Fibroblast of the aortic adventitia (primary cell): Measurements from ENCODE around the gene MYO1B. TPM values are rescaled to one million over a fixed set of nuclear protein-coding genes. Genes with fewer than 3 reads are reported as not detected.
A peak's percentile ranks its signal among the peaks of the same experiment; 100 is the strongest.

Source experiments
- DNase-seq: peaks from one replicate; pipeline ENCODE4 v3.0.0-alpha.2; 2010; ENCODE audit warnings: low read depth
- H3K4me3 ChIP-seq: 2 replicates; pipeline ENCODE4 v1.5.1; 2011; ENCODE audit warnings: low read depth, mild to moderate bottlenecking, control low read depth, low read length, moderate library complexity
- total RNA-seq: library from RNA; depleted of rRNA; stranded (reverse); fragments of >200 nt; gene quantifications from 2 replicates; pipeline ENCODE4 v1.2.3, GENCODE V29; 2012; ENCODE audit warnings: low replicate concordance
- TF ChIP-seq, protein P1 (sequence below): IDR thresholded peaks from 2 replicates; pipeline ENCODE4 v1.5.1; 2011; ENCODE audit warnings: mild to moderate bottlenecking, low read length, control low read depth, inconsistent platforms; ENCODE audit not compliant: insufficient read depth

Gene MYO1B
- total RNA-seq, 1 donor = 103 TPM

DNA sequence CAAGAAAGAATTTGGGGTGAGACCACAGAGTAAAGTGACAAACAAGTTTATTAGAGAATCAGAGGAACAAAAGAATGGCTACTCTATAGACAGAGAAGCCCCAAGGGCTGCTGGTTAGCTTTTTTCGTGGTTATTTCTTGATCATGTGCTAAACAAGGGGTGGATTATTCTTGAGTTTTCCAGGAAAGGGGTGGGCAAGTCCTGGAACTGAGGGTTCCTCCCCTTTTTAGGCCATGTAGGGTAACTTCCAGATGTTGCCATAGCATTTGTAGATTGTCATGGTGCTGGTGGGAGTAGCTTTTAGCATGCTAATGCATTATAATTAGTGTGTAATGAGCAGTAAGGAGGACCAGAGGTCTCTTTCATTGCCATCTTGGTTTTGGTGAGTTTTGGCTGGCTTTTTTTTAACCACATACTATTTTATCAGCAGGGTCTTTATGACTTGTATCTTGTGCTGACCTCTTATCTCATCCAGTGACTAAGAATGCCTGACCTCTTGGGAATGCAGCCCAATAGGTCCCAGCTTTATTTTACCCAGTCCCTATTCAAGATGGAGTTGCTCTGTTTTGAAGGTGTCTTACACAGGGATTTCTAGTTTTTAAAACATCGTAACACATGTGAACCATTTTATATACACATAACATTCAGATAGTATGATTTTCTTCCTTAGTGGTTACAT is 77.8 kb downstream of the MYO1B start:
- DNase-seq = no peak
- no peak overlapping the region for H3K4me3 ChIP-seq
- TF ChIP-seq, protein P1, sequence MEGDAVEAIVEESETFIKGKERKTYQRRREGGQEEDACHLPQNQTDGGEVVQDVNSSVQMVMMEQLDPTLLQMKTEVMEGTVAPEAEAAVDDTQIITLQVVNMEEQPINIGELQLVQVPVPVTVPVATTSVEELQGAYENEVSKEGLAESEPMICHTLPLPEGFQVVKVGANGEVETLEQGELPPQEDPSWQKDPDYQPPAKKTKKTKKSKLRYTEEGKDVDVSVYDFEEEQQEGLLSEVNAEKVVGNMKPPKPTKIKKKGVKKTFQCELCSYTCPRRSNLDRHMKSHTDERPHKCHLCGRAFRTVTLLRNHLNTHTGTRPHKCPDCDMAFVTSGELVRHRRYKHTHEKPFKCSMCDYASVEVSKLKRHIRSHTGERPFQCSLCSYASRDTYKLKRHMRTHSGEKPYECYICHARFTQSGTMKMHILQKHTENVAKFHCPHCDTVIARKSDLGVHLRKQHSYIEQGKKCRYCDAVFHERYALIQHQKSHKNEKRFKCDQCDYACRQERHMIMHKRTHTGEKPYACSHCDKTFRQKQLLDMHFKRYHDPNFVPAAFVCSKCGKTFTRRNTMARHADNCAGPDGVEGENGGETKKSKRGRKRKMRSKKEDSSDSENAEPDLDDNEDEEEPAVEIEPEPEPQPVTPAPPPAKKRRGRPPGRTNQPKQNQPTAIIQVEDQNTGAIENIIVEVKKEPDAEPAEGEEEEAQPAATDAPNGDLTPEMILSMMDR = no peak

DNA sequence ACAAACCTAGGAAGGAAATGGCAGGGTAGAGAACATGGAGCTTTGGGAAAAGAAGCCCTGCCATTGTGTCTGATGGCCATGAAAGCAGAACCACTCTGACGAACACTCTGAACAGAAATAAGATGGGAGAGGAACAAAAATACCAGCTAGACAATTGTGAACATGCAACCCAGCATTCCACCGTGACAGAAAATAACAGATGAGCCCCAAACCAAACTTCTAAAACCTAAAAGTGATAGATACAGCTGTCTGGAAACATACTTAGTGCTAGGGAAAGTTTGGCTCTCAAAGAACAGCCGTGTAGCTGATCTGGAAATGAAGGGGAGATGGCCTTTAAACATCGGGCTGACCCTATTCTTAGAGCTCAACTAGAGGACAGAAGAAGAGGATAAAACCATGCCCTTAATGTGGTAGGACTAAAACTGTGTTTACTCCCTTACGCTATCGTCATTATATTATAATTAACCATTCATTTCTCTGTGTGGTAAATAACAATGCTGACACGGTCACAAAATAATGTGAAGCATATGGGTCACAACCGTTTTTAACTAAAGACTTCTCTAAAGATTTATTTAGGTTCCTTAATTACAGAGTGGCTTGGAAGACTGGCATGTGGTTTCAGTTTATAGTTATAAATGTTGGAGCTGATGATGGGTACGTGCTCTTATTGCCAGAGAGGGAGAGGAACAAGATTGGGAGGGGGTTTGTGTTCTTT is 80.6 kb downstream of the MYO1B start:
- H3K4me3 ChIP-seq = no peak overlapping the region
- no peak for DNase-seq
- TF ChIP-seq, protein P1 = no peak

DNA sequence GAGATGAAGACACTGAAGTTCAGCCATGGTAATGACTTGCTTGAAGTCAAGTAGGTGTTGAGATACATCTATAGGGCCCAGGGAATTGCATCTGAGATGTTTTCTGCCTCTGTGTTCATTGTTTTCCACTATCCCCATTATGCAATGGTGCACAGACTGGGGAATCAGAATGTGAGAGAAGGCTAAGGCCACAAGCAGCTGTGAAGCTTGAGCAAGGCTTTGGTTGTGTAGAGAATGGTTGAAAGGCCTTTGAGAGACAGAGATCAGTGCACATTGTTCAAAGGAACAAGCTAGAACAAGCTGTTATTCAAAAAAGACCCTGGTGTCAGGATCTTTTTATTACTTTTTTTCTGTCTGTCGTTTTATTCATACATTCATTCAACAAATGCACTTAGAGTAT is 82.3 kb downstream of the MYO1B start:
- TF ChIP-seq, protein P1 = no peak
- DNase-seq = no peak
- H3K4me3 ChIP-seq = no peak overlapping the region

DNA sequence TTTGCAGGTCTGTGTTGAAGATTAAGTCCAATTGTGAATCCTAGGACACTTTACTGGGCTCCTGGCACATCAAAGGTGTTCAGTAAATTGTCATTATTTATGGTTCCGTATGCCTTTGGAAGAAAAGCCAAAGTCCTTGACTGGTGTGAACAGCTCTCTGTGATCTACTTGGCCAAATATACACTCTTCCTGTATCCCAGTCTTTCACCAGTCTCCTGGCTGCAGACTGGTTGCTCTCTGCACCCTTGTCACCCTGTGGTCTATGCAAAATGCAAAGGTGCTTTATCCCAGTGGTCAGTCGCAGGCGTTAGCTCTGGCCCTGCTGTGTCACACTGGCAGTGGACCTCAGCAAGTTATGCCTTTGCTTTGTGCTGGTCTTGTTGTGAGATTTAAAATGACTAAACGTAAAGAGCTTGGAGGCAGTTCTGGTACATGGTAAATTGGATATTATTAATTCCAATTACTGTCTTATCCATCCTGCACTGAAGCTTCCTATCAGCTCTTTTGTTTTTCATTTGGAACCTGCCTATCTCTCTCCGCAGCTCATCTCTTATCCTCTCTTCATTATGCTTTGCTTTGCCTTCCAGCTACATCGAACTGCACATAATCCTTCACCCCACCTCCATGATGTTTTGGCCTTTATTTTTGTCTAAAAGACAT is 83.1 kb downstream of the MYO1B start:
- no peak overlapping the region for H3K4me3 ChIP-seq
- DNase-seq = no peak
- TF ChIP-seq, protein P1 = no peak

DNA sequence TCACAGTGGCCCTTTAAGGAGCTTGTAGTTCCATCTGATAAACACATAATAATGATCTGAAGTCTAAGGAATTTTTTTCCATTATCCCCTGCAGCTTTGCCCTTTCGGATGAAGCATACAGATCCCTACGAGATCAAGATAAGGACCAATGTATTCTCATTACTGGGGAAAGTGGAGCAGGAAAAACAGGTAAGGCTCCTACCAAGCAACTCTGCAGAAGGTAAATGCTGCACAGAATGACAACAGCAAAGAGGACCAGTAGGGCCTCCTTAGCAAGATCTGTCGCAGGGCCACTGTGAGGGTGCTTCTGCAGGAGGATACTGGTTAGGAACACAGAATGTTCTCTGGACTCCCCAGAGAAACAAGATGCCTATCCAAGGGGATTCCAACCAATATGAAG is 84.6 kb downstream of the MYO1B start:
- H3K4me3 ChIP-seq = no peak overlapping the region
- TF ChIP-seq, protein P1 = no peak
- DNase-seq = no peak

DNA sequence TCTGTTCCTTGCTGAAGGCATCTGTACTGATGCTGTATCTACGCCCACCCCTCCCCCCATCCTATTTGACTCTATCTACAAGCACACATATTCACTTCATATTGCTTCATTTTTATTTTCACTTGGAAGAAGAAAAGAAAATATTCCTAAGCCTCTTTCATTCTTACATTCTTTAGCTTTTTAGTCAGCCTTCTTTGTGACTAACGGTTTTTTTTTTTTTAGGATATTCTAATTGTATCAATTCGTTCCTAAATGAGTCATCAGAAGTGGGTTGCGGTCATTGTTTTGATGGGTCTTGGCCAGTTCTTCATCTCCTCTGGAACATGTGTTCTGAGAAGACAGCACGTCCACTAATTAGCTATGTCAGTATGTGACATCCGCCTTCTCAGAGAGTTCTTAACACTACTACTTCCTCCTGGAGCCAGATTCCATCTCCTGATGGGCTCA is 88.7 kb downstream of the MYO1B start:
- DNase-seq = peak; percentile 90
- peak overlapping the region; percentile 15 for H3K4me3 ChIP-seq
- TF ChIP-seq, protein P1 = no peak
